H9 (cell line): ENCODE measurements around the gene LCE6A. TPM values are rescaled to one million over a fixed set of nuclear protein-coding genes. Genes with fewer than 3 reads are reported as not detected.

ENCODE experiments used
- DNase-seq: peaks from one replicate; pipeline ENCODE4 v3.0.0-alpha.2; 2017
- H2AFZ ChIP-seq: one replicate; pipeline ENCODE4 v1.6.1; 2013; ENCODE audit warnings: mild to moderate bottlenecking, low read length, control low read depth, moderate library complexity
- H2AK5ac ChIP-seq: 2 replicates; pipeline ENCODE4 v1.6.1; 2013; ENCODE audit warnings: low read length, control low read depth, mixed read lengths; ENCODE audit not compliant: insufficient read length
- H2BK120ac ChIP-seq: one replicate; pipeline ENCODE4 v1.6.1; 2013; ENCODE audit warnings: low read depth, mild to moderate bottlenecking, low read length, control low read depth, inconsistent platforms; ENCODE audit not compliant: poor library complexity, severe bottlenecking
- H2BK12ac ChIP-seq: 2 replicates; pipeline ENCODE4 v1.6.1; 2013; ENCODE audit warnings: low read length, control low read depth, mixed read lengths, low read depth; ENCODE audit not compliant: insufficient read length
- H2BK15ac ChIP-seq: 2 replicates; pipeline ENCODE4 v1.6.1; 2013; ENCODE audit warnings: low read depth, low read length, control low read depth
- H2BK20ac ChIP-seq: one replicate; pipeline ENCODE4 v1.6.1; 2013; ENCODE audit warnings: low read depth, mild to moderate bottlenecking, low read length, control low read depth, inconsistent platforms; ENCODE audit not compliant: poor library complexity, severe bottlenecking
- H2BK5ac ChIP-seq: 2 replicates; pipeline ENCODE4 v1.6.1; 2013; ENCODE audit warnings: low read length, control low read depth, mixed read lengths; ENCODE audit not compliant: insufficient read length
- H3K14ac ChIP-seq: 2 replicates; pipeline ENCODE4 v1.6.1; 2013; ENCODE audit warnings: low read length, control low read depth; ENCODE audit not compliant: insufficient read depth
- H3K18ac ChIP-seq: 2 replicates; pipeline ENCODE4 v1.6.1; 2013; ENCODE audit warnings: low read depth, mild to moderate bottlenecking, mixed read lengths, low read length, control low read depth; ENCODE audit not compliant: insufficient read length
- H3K23ac ChIP-seq: 2 replicates; pipeline ENCODE4 v1.6.1; 2013; ENCODE audit warnings: low read length, control low read depth, mixed read lengths, low read depth; ENCODE audit not compliant: insufficient read length
- H3K23me2 ChIP-seq: 2 replicates; pipeline ENCODE4 v1.6.1; 2013; ENCODE audit warnings: low read depth, mild to moderate bottlenecking, mixed read lengths, low read length, control low read depth; ENCODE audit not compliant: insufficient read length, poor library complexity, severe bottlenecking
- H3K27ac ChIP-seq: 2 replicates; pipeline ENCODE4 v1.5.1; 2013; ENCODE audit warnings: low read length, control low read depth, mixed read lengths, low read depth; ENCODE audit not compliant: insufficient read length
- H3K27me3 ChIP-seq: 2 replicates; pipeline ENCODE4 v1.6.1; 2013; ENCODE audit warnings: low read length, control low read depth, inconsistent platforms; ENCODE audit not compliant: insufficient read depth
- H3K4ac ChIP-seq: 2 replicates; pipeline ENCODE4 v1.6.1; 2013; ENCODE audit warnings: low read depth, mild to moderate bottlenecking, control low read depth, inconsistent platforms, low read length, moderate library complexity
- H3K4me1 ChIP-seq: 2 replicates; pipeline ENCODE4 v1.6.1; 2013; ENCODE audit warnings: low read length, control low read depth, inconsistent platforms; ENCODE audit not compliant: insufficient read depth
- H3K4me2 ChIP-seq: 2 replicates; pipeline ENCODE4 v1.6.1; 2013; ENCODE audit warnings: low read length, control low read depth, mixed read lengths; ENCODE audit not compliant: insufficient read length, insufficient read depth
- H3K56ac ChIP-seq: 2 replicates; pipeline ENCODE4 v1.6.1; 2013; ENCODE audit warnings: low read depth, mild to moderate bottlenecking, mixed read lengths, low read length, control low read depth; ENCODE audit not compliant: insufficient read length
- H3K79me1 ChIP-seq: 2 replicates; pipeline ENCODE4 v1.6.1; 2013; ENCODE audit warnings: low read depth, mild to moderate bottlenecking, moderate library complexity, low read length, control low read depth, inconsistent platforms; ENCODE audit not compliant: insufficient read depth, poor library complexity, severe bottlenecking
- H3K79me2 ChIP-seq: 2 replicates; pipeline ENCODE4 v1.6.1; 2013; ENCODE audit warnings: low read length, control low read depth, inconsistent platforms; ENCODE audit not compliant: insufficient read depth
- H3K9ac ChIP-seq: 2 replicates; pipeline ENCODE4 v1.6.1; 2013; ENCODE audit warnings: low read length, control low read depth, mixed read lengths; ENCODE audit not compliant: insufficient read length; ENCODE audit errors: extremely low read depth
- H3K9me3 ChIP-seq: one replicate; pipeline ENCODE4 v1.6.1; 2013; ENCODE audit warnings: low read depth, low read length, inconsistent platforms; ENCODE audit not compliant: control insufficient read depth
- H3T11ph ChIP-seq: one replicate; pipeline ENCODE4 v1.6.1; 2013; ENCODE audit warnings: mild to moderate bottlenecking, low read length, control low read depth, inconsistent platforms
- H4K20me1 ChIP-seq: one replicate; pipeline ENCODE4 v1.6.1; 2013; ENCODE audit not compliant: control insufficient read depth, insufficient read length, insufficient read depth
- H4K5ac ChIP-seq: 2 replicates; pipeline ENCODE4 v1.6.1; 2013; ENCODE audit warnings: low read depth, mild to moderate bottlenecking, mixed read lengths, low read length, control low read depth; ENCODE audit not compliant: insufficient read length
- H4K8ac ChIP-seq: replicated peaks from 2 replicates; pipeline ENCODE4 v1.6.1; 2013; ENCODE audit warnings: low read length, control low read depth, mixed read lengths, low read depth; ENCODE audit not compliant: insufficient read length
- H4K91ac ChIP-seq: 2 replicates; pipeline ENCODE4 v1.6.1; 2013; ENCODE audit warnings: low read depth, mild to moderate bottlenecking, moderate library complexity, mixed read lengths, low read length, control low read depth; ENCODE audit not compliant: insufficient read length
- H3K27ac Mint-ChIP-seq, 3 experiments: 2 replicates in 2 of 3; 3 replicates in 1 of 3; pipeline ENCODE4 v1.8.0; 2020 to 2021; ENCODE audit warnings: mixed read lengths in 3 of 3, mild to moderate bottlenecking in 1 of 3, moderate library complexity in 1 of 3
- H3K27me3 Mint-ChIP-seq: 2 replicates; pipeline ENCODE4 v1.8.0; 2021; ENCODE audit warnings: low read depth, mild to moderate bottlenecking, moderate library complexity, mixed read lengths
- H3K36me3 Mint-ChIP-seq, 3 experiments: 2 replicates in 2 of 3; 3 replicates in 1 of 3; pipeline ENCODE4 v1.8.0; 2020 to 2021; ENCODE audit warnings: low read depth in 3 of 3, mixed read lengths in 3 of 3; ENCODE audit not compliant: insufficient read depth in 1 of 3
- H3K4me1 Mint-ChIP-seq, 2 experiments: 2 replicates each; pipeline ENCODE4 v1.8.0; 2020; ENCODE audit warnings: mixed read lengths in 2 of 2
- H3K4me3 Mint-ChIP-seq, 2 experiments: 2 replicates in 1 of 2; 3 replicates in 1 of 2; pipeline ENCODE4 v1.8.0; 2020 to 2021; ENCODE audit warnings: mild to moderate bottlenecking in 2 of 2, mixed read lengths in 2 of 2, moderate library complexity in 1 of 2
- H3K9me3 Mint-ChIP-seq, 2 experiments: 2 replicates in 1 of 2; 3 replicates in 1 of 2; pipeline ENCODE4 v1.8.0; 2020; ENCODE audit warnings: mild to moderate bottlenecking in 2 of 2, mixed read lengths in 2 of 2, moderate library complexity in 1 of 2
- CTCF ChIP-seq: fragments of 200-600 bp; sonication (generic); conservative IDR thresholded peaks from 3 replicates; pipeline ENCODE4 v1.8.0; 2021; ENCODE audit warnings: antibody characterized with exemption, mild to moderate bottlenecking
- WGBS: extraction: QIAGEN DNeasy Blood & Tissue Kit; methylation state at CpG from one replicate; pipeline ENCODE4 v1.1.7; 2013; ENCODE audit warnings: missing lambda C conversion rate, low lambda C conversion rate, mixed read lengths; ENCODE audit not compliant: insufficient read length; ENCODE audit errors: extremely low coverage; 5-methylcytosine and 5-hydroxymethylcytosine counted together
- total RNA-seq: library from RNA; stranded (reverse); gene quantifications from 2 replicates; pipeline ENCODE4 v1.2.1, GENCODE V29; 2021

Gene LCE6A
- total RNA-seq, 1 experiment from 2014 or later = not detected

- Histone ChIP-seq H3K4me1 (no peaks in the 10 kb centered on the region), H3K27me3 (no peaks in the 10 kb centered on the region), H3K14ac (no peak overlapping the region), H3K18ac (no peak overlapping the region), H2BK12ac (no peak overlapping the region), H3K9ac (no peak overlapping the region), H3K56ac (no peak overlapping the region), H2BK5ac (no peak overlapping the region), H3K79me2 (no peaks in the 10 kb centered on the region), H4K20me1 (no peaks in the 10 kb centered on the region), H3K79me1 (no peaks in the 10 kb centered on the region), H3K23ac (no peak overlapping the region), H3T11ph (no peak overlapping the region), H3K9me3 (peaks cover 76% of the 10 kb centered on the region), H2BK120ac (no peak overlapping the region), H3K4ac (no peak overlapping the region), H2BK20ac (no peak overlapping the region), H3K4me2 (no peak overlapping the region), H4K5ac (no peak overlapping the region), H3K27ac (no peak overlapping the region), H2BK15ac (no peak overlapping the region), H4K91ac (no peak overlapping the region), H4K8ac (no peak overlapping the region), H2AK5ac (no peak overlapping the region), H2AFZ (no peak overlapping the region), H3K23me2 (no peaks in the 10 kb centered on the region)
- no CpG with 5 or more reads among the region's 2 CpGs for WGBS
- Mint-ChIP-seq H3K4me3 (no peak overlapping the region), H3K36me3 (peaks cover 4 to 20% (median 6%) of the 10 kb centered on the region in 3 experiments; a peak in 5 of 7 replicates), H3K9me3 (peaks cover 86 to 88% of the 10 kb centered on the region in 2 experiments), H3K27me3 (no peaks in the 10 kb centered on the region; the same call in none of the 2 replicates), H3K27ac (no peak overlapping the region), H3K4me1 (no peaks in the 10 kb centered on the region)
- DNase-seq = no peak
- no peak for TF ChIP-seq CTCF
Observed at GRCh38 chr1:152811050-152811449, 31.6 kb upstream of the LCE6A start.
